WTC11 (cell line): ENCODE data around the gene PDCD1LG2. TPM values are rescaled to one million over a fixed set of nuclear protein-coding genes. Genes with fewer than 3 reads are reported as not detected.

Experiments
- ATAC-seq: fragments of 200-7000 bp; cut with Tn5 transposase; 2 replicates; pipeline ENCODE4 v1.10.0; 2021; ENCODE audit warnings: mild to moderate bottlenecking, moderate library complexity
- CTCF ChIA-PET: fragments of 300-600 bp; sonication (Branson Sonifier 250); formaldehyde crosslinking; loops from one replicate; lab custom pipeline; 2021; ENCODE audit warnings: antibody characterized with exemption; lab: Charles Lee
- POLR2A ChIA-PET: fragments of 350-600 bp; sonication (Branson Sonifier 250); formaldehyde crosslinking; loops from one replicate; lab custom pipeline; 2021; ENCODE audit warnings: antibody characterized with exemption; lab: Charles Lee
- DNase-seq: peaks from one replicate; pipeline ENCODE4 v3.0.0; 2021; ENCODE audit warnings: low spot score
- H3K27ac Mint-ChIP-seq: 2 replicates; pipeline ENCODE4 v1.8.0; 2021; ENCODE audit warnings: mixed read lengths
- H3K27me3 Mint-ChIP-seq: 2 replicates; pipeline ENCODE4 v1.8.0; 2021; ENCODE audit warnings: low read depth, mild to moderate bottlenecking, moderate library complexity, mixed read lengths
- H3K36me3 Mint-ChIP-seq: 2 replicates; pipeline ENCODE4 v1.8.0; 2021; ENCODE audit warnings: mixed read lengths
- H3K4me1 Mint-ChIP-seq: 2 replicates; pipeline ENCODE4 v1.8.0; 2022; ENCODE audit warnings: mixed read lengths
- H3K4me3 Mint-ChIP-seq: 2 replicates; pipeline ENCODE4 v1.8.0; 2021; ENCODE audit warnings: mild to moderate bottlenecking, moderate library complexity, mixed read lengths
- H3K9me3 Mint-ChIP-seq: 2 replicates; pipeline ENCODE4 v1.8.0; 2021; ENCODE audit warnings: mixed read lengths
- CBFB ChIP-seq: sonication (generic); formaldehyde crosslinking; IDR thresholded peaks from 2 replicates; pipeline ENCODE4 v1.8.1; 2022; ENCODE audit warnings: mild to moderate bottlenecking, low read depth, missing genetic modification reagents
- CREM ChIP-seq: sonication (generic); formaldehyde crosslinking; IDR thresholded peaks from 2 replicates; pipeline ENCODE4 v1.8.1; 2022; ENCODE audit warnings: mild to moderate bottlenecking, missing genetic modification reagents, moderate library complexity
- EMX1 ChIP-seq: fragments of 250-450 bp; sonication (Bioruptor Pico); IDR thresholded peaks from 2 replicates; pipeline ENCODE4 v1.8.0; 2021; ENCODE audit warnings: mild to moderate bottlenecking
- FOXK1 ChIP-seq: sonication (generic); formaldehyde crosslinking; IDR thresholded peaks from 2 replicates; pipeline ENCODE4 v1.8.0; 2022; ENCODE audit warnings: mild to moderate bottlenecking, moderate library complexity, missing genetic modification reagents
- FOXP1 ChIP-seq: sonication (generic); formaldehyde crosslinking; IDR thresholded peaks from 2 replicates; pipeline ENCODE4 v1.8.0; 2022; ENCODE audit warnings: missing genetic modification reagents, mild to moderate bottlenecking, moderate library complexity, borderline replicate concordance
- GABPB1 ChIP-seq: sonication (generic); formaldehyde crosslinking; IDR thresholded peaks from 2 replicates; pipeline ENCODE4 v1.8.1; 2023; ENCODE audit warnings: mild to moderate bottlenecking, missing genetic modification reagents
- GTF2I ChIP-seq: fragments of 250-450 bp; sonication (Bioruptor Pico); conservative IDR thresholded peaks from 2 replicates; pipeline ENCODE4 v1.4.0; 2021; ENCODE audit warnings: mild to moderate bottlenecking
- HMGA2 ChIP-seq: fragments of 250-450 bp; sonication (Bioruptor Pico); IDR thresholded peaks from 2 replicates; pipeline ENCODE4 v1.4.0; 2021; ENCODE audit warnings: mild to moderate bottlenecking, moderate library complexity
- JUN ChIP-seq: sonication (generic); formaldehyde crosslinking; IDR thresholded peaks from 2 replicates; pipeline ENCODE4 v1.8.0; 2023; ENCODE audit warnings: mild to moderate bottlenecking, missing genetic modification reagents
- MAX ChIP-seq: sonication (generic); formaldehyde crosslinking; IDR thresholded peaks from 2 replicates; pipeline ENCODE4 v1.8.0; 2022; ENCODE audit warnings: mild to moderate bottlenecking, missing genetic modification reagents
- MXD4 ChIP-seq: fragments of 250-450 bp; sonication (Bioruptor Pico); IDR thresholded peaks from 2 replicates; pipeline ENCODE4 v1.8.0; 2021; ENCODE audit warnings: mild to moderate bottlenecking, moderate library complexity, borderline replicate concordance
- NR3C1 ChIP-seq: sonication (generic); formaldehyde crosslinking; conservative IDR thresholded peaks from 2 replicates; pipeline ENCODE4 v1.8.1; 2023; ENCODE audit warnings: low read depth, mild to moderate bottlenecking, missing genetic modification reagents
- OVOL2 ChIP-seq: fragments of 250-450 bp; sonication (Bioruptor Pico); IDR thresholded peaks from 2 replicates; pipeline ENCODE4 v1.9.0; 2021; ENCODE audit warnings: mild to moderate bottlenecking, borderline replicate concordance
- RELA ChIP-seq: sonication (generic); formaldehyde crosslinking; IDR thresholded peaks from 2 replicates; pipeline ENCODE4 v1.8.1; 2022; ENCODE audit warnings: missing genetic modification reagents, mild to moderate bottlenecking, borderline replicate concordance
- RORB ChIP-seq: fragments of 250-450 bp; sonication (Bioruptor Pico); IDR thresholded peaks from 2 replicates; pipeline ENCODE4 v1.9.0; 2021; ENCODE audit warnings: mild to moderate bottlenecking
- SP1 ChIP-seq: sonication (generic); formaldehyde crosslinking; conservative IDR thresholded peaks from 2 replicates; pipeline ENCODE4 v1.8.1; 2022; ENCODE audit warnings: missing genetic modification reagents
- TCF7 ChIP-seq: sonication (generic); formaldehyde crosslinking; IDR thresholded peaks from 2 replicates; pipeline ENCODE4 v1.8.0; 2022; ENCODE audit warnings: mild to moderate bottlenecking, low read depth, missing genetic modification reagents, moderate library complexity
- ZNF138 ChIP-seq: sonication (generic); formaldehyde crosslinking; conservative IDR thresholded peaks from 2 replicates; pipeline ENCODE4 v1.8.1; 2022; ENCODE audit warnings: mild to moderate bottlenecking, moderate library complexity, missing genetic modification reagents
- ZNF232 ChIP-seq: sonication (generic); formaldehyde crosslinking; IDR thresholded peaks from 2 replicates; pipeline ENCODE4 v1.8.0; 2022; ENCODE audit warnings: mild to moderate bottlenecking, missing genetic modification reagents
- ZNF281 ChIP-seq: sonication (generic); formaldehyde crosslinking; IDR thresholded peaks from 2 replicates; pipeline ENCODE4 v1.8.0; 2023; ENCODE audit warnings: mild to moderate bottlenecking, missing genetic modification reagents
- ZNF512 ChIP-seq: sonication (generic); formaldehyde crosslinking; IDR thresholded peaks from 2 replicates; pipeline ENCODE4 v1.8.1; 2022; ENCODE audit warnings: missing genetic modification reagents, borderline replicate concordance
- ZNF532 ChIP-seq: fragments of 250-450 bp; sonication (Bioruptor Pico); IDR thresholded peaks from 2 replicates; pipeline ENCODE4 v1.9.0; 2021; ENCODE audit warnings: mild to moderate bottlenecking, borderline replicate concordance
- total RNA-seq: library from RNA; stranded (reverse); gene quantifications from 3 replicates; pipeline ENCODE4 v1.2.3, GENCODE V29; 2021
- TF ChIP-seq, protein P1 (sequence below): sonication (generic); formaldehyde crosslinking; IDR thresholded peaks from 2 replicates; pipeline ENCODE4 v1.8.1; 2022; ENCODE audit warnings: mild to moderate bottlenecking, missing genetic modification reagents, moderate library complexity, borderline replicate concordance
- TF ChIP-seq, protein P2 (sequence below): sonication (generic); formaldehyde crosslinking; IDR thresholded peaks from 2 replicates; pipeline ENCODE4 v1.8.1; 2022; ENCODE audit warnings: low read depth, mild to moderate bottlenecking, moderate library complexity, missing genetic modification reagents, borderline replicate concordance

PDCD1LG2 gene
- total RNA-seq, 1 experiment from 2014 or later, result not detected

DNA sequence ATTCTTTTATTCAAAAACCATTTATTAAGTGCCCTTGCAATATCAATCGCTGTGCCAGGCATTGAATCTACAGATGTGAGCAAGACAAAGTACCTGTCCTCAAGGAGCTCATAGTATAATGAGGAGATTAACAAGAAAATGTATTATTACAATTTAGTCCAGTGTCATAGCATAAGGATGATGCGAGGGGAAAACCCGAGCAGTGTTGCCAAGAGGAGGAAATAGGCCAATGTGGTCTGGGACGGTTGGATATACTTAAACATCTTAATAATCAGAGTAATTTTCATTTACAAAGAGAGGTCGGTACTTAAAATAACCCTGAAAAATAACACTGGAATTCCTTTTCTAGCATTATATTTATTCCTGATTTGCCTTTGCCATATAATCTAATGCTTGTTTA is 41.5 kb upstream of the PDCD1LG2 start:
- DNase-seq (no peak), ATAC-seq (no peak)
- ChIA-PET POLR2A (no interaction called here), CTCF (no interaction called here)
- H3K27me3 Mint-ChIP-seq, result peaks cover 7% of the 10 kb centered on the region
- TF ChIP-seq SP1 (CRISPR knock-in tag) (no peak), ZNF232 (no peak), HMGA2 (no peak), CREM (CRISPR knock-in tag) (no peak), FOXP1 (no peak), CBFB (CRISPR knock-in tag) (no peak)
- H3K4me3 Mint-ChIP-seq, result no peak overlapping the region
- no peaks in the 10 kb centered on the region for H3K36me3 Mint-ChIP-seq
- H3K9me3 Mint-ChIP-seq, result no peaks in the 10 kb centered on the region
- no peak overlapping the region for H3K27ac Mint-ChIP-seq
- peaks cover 3% of the 10 kb centered on the region; the same call in 1 of the 2 replicates for H3K4me1 Mint-ChIP-seq

DNA sequence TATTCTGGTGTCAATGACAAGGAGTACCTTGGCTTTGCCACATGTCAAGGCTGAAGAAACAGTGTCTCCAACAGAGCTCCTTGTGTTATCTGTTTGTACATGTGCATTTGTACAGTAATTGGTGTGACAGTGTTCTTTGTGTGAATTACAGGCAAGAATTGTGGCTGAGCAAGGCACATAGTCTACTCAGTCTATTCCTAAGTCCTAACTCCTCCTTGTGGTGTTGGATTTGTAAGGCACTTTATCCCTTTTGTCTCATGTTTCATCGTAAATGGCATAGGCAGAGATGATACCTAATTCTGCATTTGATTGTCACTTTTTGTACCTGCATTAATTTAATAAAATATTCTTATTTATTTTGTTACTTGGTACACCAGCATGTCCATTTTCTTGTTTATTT is 40.2 kb upstream of the PDCD1LG2 start:
- ChIA-PET POLR2A (no interaction called here), CTCF (interaction anchor here (0.6 kb wide), 1 partner anchor 1764 kb away, joined by 6 read pairs; no protein-coding TSS in a partner anchor)
- Mint-ChIP-seq H3K27ac (no peak overlapping the region), H3K9me3 (no peaks in the 10 kb centered on the region), H3K4me3 (no peak overlapping the region), H3K36me3 (no peaks in the 10 kb centered on the region; the same call in 1 of the 2 replicates), H3K4me1 (peaks cover 3% of the 10 kb centered on the region; the same call in 1 of the 2 replicates), H3K27me3 (peaks cover 14% of the 10 kb centered on the region)
- TF ChIP-seq, protein P1, sequence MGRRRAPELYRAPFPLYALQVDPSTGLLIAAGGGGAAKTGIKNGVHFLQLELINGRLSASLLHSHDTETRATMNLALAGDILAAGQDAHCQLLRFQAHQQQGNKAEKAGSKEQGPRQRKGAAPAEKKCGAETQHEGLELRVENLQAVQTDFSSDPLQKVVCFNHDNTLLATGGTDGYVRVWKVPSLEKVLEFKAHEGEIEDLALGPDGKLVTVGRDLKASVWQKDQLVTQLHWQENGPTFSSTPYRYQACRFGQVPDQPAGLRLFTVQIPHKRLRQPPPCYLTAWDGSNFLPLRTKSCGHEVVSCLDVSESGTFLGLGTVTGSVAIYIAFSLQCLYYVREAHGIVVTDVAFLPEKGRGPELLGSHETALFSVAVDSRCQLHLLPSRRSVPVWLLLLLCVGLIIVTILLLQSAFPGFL (CRISPR knock-in tag), result no peak
- no peak for TF ChIP-seq NR3C1 (CRISPR knock-in tag)
- TF ChIP-seq EMX1, result no peak
- TF ChIP-seq RELA, result no peak
- TF ChIP-seq OVOL2 (CRISPR knock-in tag), result no peak
- no peak for TF ChIP-seq TCF7
- no peak for DNase-seq
- ATAC-seq, result no peak

GRCh38 chr9:5470816-5471215 is 39.5 kb upstream of the PDCD1LG2 start:
- Mint-ChIP-seq H3K9me3 (no peaks in the 10 kb centered on the region), H3K36me3 (no peaks in the 10 kb centered on the region; the same call in 1 of the 2 replicates), H3K4me1 (peaks cover 3% of the 10 kb centered on the region; the same call in 1 of the 2 replicates), H3K27me3 (peaks cover 15% of the 10 kb centered on the region), H3K4me3 (no peak overlapping the region), H3K27ac (no peak overlapping the region)
- no peak for ATAC-seq
- DNase-seq, result no peak
- ChIA-PET CTCF (no interaction called here), POLR2A (no interaction called here)
- TF ChIP-seq JUN (CRISPR knock-in tag), result no peak
- TF ChIP-seq ZNF532 (CRISPR knock-in tag), result no peak
- no peak for TF ChIP-seq GTF2I (CRISPR knock-in tag)
- no peak for TF ChIP-seq ZNF512
- no peak for TF ChIP-seq RORB
- no peak for TF ChIP-seq MXD4 (CRISPR knock-in tag)
- TF ChIP-seq FOXK1 (CRISPR knock-in tag), result no peak
- TF ChIP-seq GABPB1 (CRISPR knock-in tag), result no peak
- TF ChIP-seq ZNF281 (CRISPR knock-in tag), result no peak
- no peak for TF ChIP-seq ZNF138
- TF ChIP-seq, protein P2, sequence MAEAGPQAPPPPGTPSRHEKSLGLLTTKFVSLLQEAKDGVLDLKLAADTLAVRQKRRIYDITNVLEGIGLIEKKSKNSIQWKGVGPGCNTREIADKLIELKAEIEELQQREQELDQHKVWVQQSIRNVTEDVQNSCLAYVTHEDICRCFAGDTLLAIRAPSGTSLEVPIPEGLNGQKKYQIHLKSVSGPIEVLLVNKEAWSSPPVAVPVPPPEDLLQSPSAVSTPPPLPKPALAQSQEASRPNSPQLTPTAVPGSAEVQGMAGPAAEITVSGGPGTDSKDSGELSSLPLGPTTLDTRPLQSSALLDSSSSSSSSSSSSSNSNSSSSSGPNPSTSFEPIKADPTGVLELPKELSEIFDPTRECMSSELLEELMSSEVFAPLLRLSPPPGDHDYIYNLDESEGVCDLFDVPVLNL (CRISPR knock-in tag), result no peak
- no peak for TF ChIP-seq MAX
